ENCODE data around the gene KRT74. TPM values are rescaled to one million over a fixed set of nuclear protein-coding genes. Genes with fewer than 3 reads are reported as not detected.

KRT74 gene
- total RNA-seq, 1 experiment from 2014 or later, result not detected

GRCh38 chr12:52530366-52530765 is 43.3 kb downstream of the KRT74 start:
- Histone ChIP-seq H3K4me1 (ENCODE audit: control insufficient read depth, insufficient read depth, low read length) (no peaks in the 10 kb centered on the region), H3K27me3 (ENCODE audit: control insufficient read depth, insufficient read depth, low read length) (no peaks in the 10 kb centered on the region), H3K36me3 (ENCODE audit: control insufficient read depth, insufficient read depth, low read length) (no peaks in the 10 kb centered on the region), H3K27ac (ENCODE audit: low read length) (no peak overlapping the region), H3K4me3 (ENCODE audit: low read depth in 2 of 2, low read length in 2 of 2) (no peak overlapping the region), H3K9me3 (ENCODE audit: control insufficient read depth, insufficient read depth, low read depth, low read length) (no peaks in the 10 kb centered on the region)
- BruUV-seq (replicated peaks), result no TSS peak
- ATAC-seq (no peak), DNase-seq (ENCODE audit: low read depth, low spot score) (no peak)
- ChIA-PET CTCF (no interaction called here), POLR2A (no interaction called here)
- in situ Hi-C loops (cut with HindIII; ENCODE audit: low pct_unique_long_range_greater_than_20kb, low sequenced_read_pairs), result no loop called here
- intact Hi-C loops (cut with micrococcal nuclease; ENCODE audit: unreplicated experiment), result no loop called here
- no peak for TF ChIP-seq TCF7L2 (IDR thresholded peaks at IDR 0.05; ENCODE audit: low read depth, low read length)
- no peak for TF ChIP-seq REST (IDR thresholded peaks at IDR 0.05; ENCODE audit: insufficient read depth in 1 of 2, low read depth in 2 of 2, low read length in 1 of 2)
- no peak for TF ChIP-seq CTCF (IDR thresholded peaks at IDR 0.05)
- TF ChIP-seq SIN3A (IDR thresholded peaks at IDR 0.05; ENCODE audit: borderline replicate concordance, insufficient read depth, low read depth, low read length), result no peak
- no peak for TF ChIP-seq POLR2AphosphoS5 (IDR thresholded peaks at IDR 0.05; ENCODE audit: low read depth, low read length)

GRCh38 chr12:52529846-52530245 is 43.8 kb downstream of the KRT74 start:
- Histone ChIP-seq H3K9me3 (ENCODE audit: control insufficient read depth, insufficient read depth, low read depth, low read length) (no peaks in the 10 kb centered on the region), H3K36me3 (ENCODE audit: control insufficient read depth, insufficient read depth, low read length) (no peaks in the 10 kb centered on the region), H3K4me3 (ENCODE audit: low read depth in 2 of 2, low read length in 2 of 2) (no peak overlapping the region), H3K27me3 (ENCODE audit: control insufficient read depth, insufficient read depth, low read length) (no peaks in the 10 kb centered on the region), H3K4me1 (ENCODE audit: control insufficient read depth, insufficient read depth, low read length) (no peaks in the 10 kb centered on the region), H3K27ac (ENCODE audit: low read length) (no peak overlapping the region)
- BruUV-seq (replicated peaks), result no TSS peak
- DNase-seq (ENCODE audit: low read depth, low spot score) (no peak), ATAC-seq (no peak)
- TF ChIP-seq POLR2AphosphoS5 (IDR thresholded peaks at IDR 0.05; ENCODE audit: low read depth, low read length), result no peak
- TF ChIP-seq TCF7L2 (IDR thresholded peaks at IDR 0.05; ENCODE audit: low read depth, low read length), result no peak
- no peak for TF ChIP-seq CTCF (IDR thresholded peaks at IDR 0.05)
- no peak for TF ChIP-seq REST (IDR thresholded peaks at IDR 0.05; ENCODE audit: insufficient read depth in 1 of 2, low read depth in 2 of 2, low read length in 1 of 2)
- no peak for TF ChIP-seq SIN3A (IDR thresholded peaks at IDR 0.05; ENCODE audit: borderline replicate concordance, insufficient read depth, low read depth, low read length)
- CTCF ChIA-PET, result no interaction called here
- POLR2A ChIA-PET, result no interaction called here
- intact Hi-C loops (cut with micrococcal nuclease; ENCODE audit: unreplicated experiment), result no loop called here
- in situ Hi-C loops (cut with HindIII; ENCODE audit: low pct_unique_long_range_greater_than_20kb, low sequenced_read_pairs), result no loop called here
